Gastrocnemius medialis (tissue), 4 donors: ENCODE results near the gene RRAD. TPM values are rescaled to one million over a fixed set of nuclear protein-coding genes. Genes with fewer than 3 reads are reported as not detected.
A peak's percentile ranks its signal among the peaks of the same experiment; 100 is the strongest.

Source experiments
- ATAC-seq, 2 donors: fragments of 150-250 bp; one replicate each; pipeline ENCODE4 v1.9.1; 2016
- DNase-seq, 2 donors: peaks; one replicate each; pipeline ENCODE4 v3.0.0-alpha.2; 2019
- H3K27ac ChIP-seq, 4 donors: fragments of 200-600 bp; sonication (generic); 1 replicate in 1 of 4; 2 replicates in 3 of 4; pipeline ENCODE4 v1.5.1; 2016 to 2018; ENCODE audit warnings: mild to moderate bottlenecking in 2 of 4, moderate library complexity in 1 of 4
- H3K27me3 ChIP-seq, 3 donors: fragments of 200-600 bp; sonication (generic) in 2 of 3; 1 replicate in 1 of 3; 2 replicates in 2 of 3; pipeline versions ENCODE4 v1.5.1 to v1.6.0; 2016 to 2019; ENCODE audit warnings: mild to moderate bottlenecking in 1 of 3, moderate library complexity in 1 of 3
- H3K36me3 ChIP-seq, 2 donors: fragments of 200-600 bp; sonication (generic) in 1 of 2; one replicate each; pipeline ENCODE4 v1.5.1; 2017 to 2018
- H3K4me1 ChIP-seq, 2 donors: fragments of 200-600 bp; sonication (generic) in 1 of 2; one replicate each; pipeline ENCODE4 v1.5.1; 2016 to 2017; ENCODE audit warnings: mild to moderate bottlenecking in 2 of 2
- H3K4me3 ChIP-seq, 4 donors: fragments of 200-600 bp; sonication (generic) in 3 of 4; 1 replicate in 1 of 4; 2 replicates in 3 of 4; pipeline ENCODE4 v1.5.1; 2016 to 2019; ENCODE audit warnings: mild to moderate bottlenecking in 2 of 4
- H3K9me3 ChIP-seq, 3 donors: fragments of 200-600 bp; sonication (generic) in 2 of 3; 1 replicate in 1 of 3; 2 replicates in 2 of 3; pipeline ENCODE4 v1.5.1; 2016 to 2019
- POLR2A ChIP-seq, 2 donors: fragments of 450-650 bp; IDR thresholded peaks; one replicate each; pipeline ENCODE4 v1.6.1; 2017; ENCODE audit warnings: antibody characterized with exemption in 2 of 2, mild to moderate bottlenecking in 2 of 2, moderate library complexity in 2 of 2
- in situ Hi-C, 4 donors: fragments of 200-750 bp; cut with MboI; loops; one replicate each; pipeline versions ENCODE4 v1.15.0 to v1.8.0; 2017; ENCODE audit warnings: low sequenced_read_pairs in 4 of 4
- intact Hi-C: fragments of 100-400 bp; cut with DNase I; formaldehyde crosslinking; loops from one replicate; pipeline ENCODE4 v1.15.1; 2023; ENCODE audit warnings: low total_unique reads
- total RNA-seq, 4 donors: library from RNA; depleted of rRNA; stranded (reverse); fragments of >200 nt; gene quantifications; one replicate each; pipeline versions ENCODE4 v1.1.0 to v1.2.3, GENCODE V29; 2016
- TF ChIP-seq, protein P1 (sequence below), 5 experiments: fragments of 450-650 bp in 3 of 5; fragments of 200-600 bp in 2 of 5; sonication (generic) in 2 of 5; IDR thresholded peaks in 4 of 5; conservative IDR thresholded peaks in 1 of 5; 1 replicate in 4 of 5; 2 replicates in 1 of 5; pipeline ENCODE4 v1.5.1; 2016 to 2019; ENCODE audit warnings: antibody characterized with exemption in 5 of 5, mild to moderate bottlenecking in 3 of 5, moderate library complexity in 3 of 5

The RRAD gene
- total RNA-seq, 4 donors from 2014 or later: 286 to 1,191 (median 655) TPM

- in situ Hi-C loops: no loop called here
- intact Hi-C loops: no loop called here
- Histone ChIP-seq H3K4me3 (peak overlapping the region; percentile 57 to 79 (median 72)), H3K36me3 (peaks cover 0 to 20% of the 10 kb centered on the region in 2 donors), H3K4me1 (peaks cover 56 to 84% of the 10 kb centered on the region in 2 donors), H3K27me3 (no peaks in the 10 kb centered on the region), H3K9me3 (no peaks in the 10 kb centered on the region), H3K27ac (peak overlapping the region; percentile 91 to 99 (median 96))
- TF ChIP-seq, protein P1, sequence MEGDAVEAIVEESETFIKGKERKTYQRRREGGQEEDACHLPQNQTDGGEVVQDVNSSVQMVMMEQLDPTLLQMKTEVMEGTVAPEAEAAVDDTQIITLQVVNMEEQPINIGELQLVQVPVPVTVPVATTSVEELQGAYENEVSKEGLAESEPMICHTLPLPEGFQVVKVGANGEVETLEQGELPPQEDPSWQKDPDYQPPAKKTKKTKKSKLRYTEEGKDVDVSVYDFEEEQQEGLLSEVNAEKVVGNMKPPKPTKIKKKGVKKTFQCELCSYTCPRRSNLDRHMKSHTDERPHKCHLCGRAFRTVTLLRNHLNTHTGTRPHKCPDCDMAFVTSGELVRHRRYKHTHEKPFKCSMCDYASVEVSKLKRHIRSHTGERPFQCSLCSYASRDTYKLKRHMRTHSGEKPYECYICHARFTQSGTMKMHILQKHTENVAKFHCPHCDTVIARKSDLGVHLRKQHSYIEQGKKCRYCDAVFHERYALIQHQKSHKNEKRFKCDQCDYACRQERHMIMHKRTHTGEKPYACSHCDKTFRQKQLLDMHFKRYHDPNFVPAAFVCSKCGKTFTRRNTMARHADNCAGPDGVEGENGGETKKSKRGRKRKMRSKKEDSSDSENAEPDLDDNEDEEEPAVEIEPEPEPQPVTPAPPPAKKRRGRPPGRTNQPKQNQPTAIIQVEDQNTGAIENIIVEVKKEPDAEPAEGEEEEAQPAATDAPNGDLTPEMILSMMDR (IDR thresholded peaks at IDR 0.05 in 4 of 5, conservative IDR thresholded peaks at IDR 0.05 in 1 of 5): no peak
- no peak for TF ChIP-seq POLR2A (IDR thresholded peaks at IDR 0.05)
- DNase-seq (peak; percentile 83 to 95), ATAC-seq (peak; percentile 25 to 31)
Observed at GRCh38 chr16:66926171-66926947, 1.0 kb upstream of the RRAD start.

GRCh38 chr16:66924527-66925321, 611 bp downstream of the RRAD start:
- ATAC-seq (no peak), DNase-seq (peak in 1 of 2 donors; percentile 67)
- in situ Hi-C loops: no loop called here
- Histone ChIP-seq H3K27ac (peak overlapping the region; percentile 91 to 99 (median 96)), H3K36me3 (peaks cover 0 to 20% of the 10 kb centered on the region in 2 donors), H3K4me3 (peak overlapping the region; percentile 57 to 79 (median 72)), H3K9me3 (no peaks in the 10 kb centered on the region), H3K4me1 (peaks cover 63 to 90% of the 10 kb centered on the region in 2 donors), H3K27me3 (no peaks in the 10 kb centered on the region)
- TF ChIP-seq POLR2A (IDR thresholded peaks at IDR 0.05): no peak
- TF ChIP-seq, protein P1 (IDR thresholded peaks at IDR 0.05 in 4 of 5, conservative IDR thresholded peaks at IDR 0.05 in 1 of 5): peak in 4 of 5 experiments; percentile 41 to 76 (median 66)
- intact Hi-C loops: no loop called here

- H3K4me1 ChIP-seq: peaks cover 61 to 90% of the 10 kb centered on the region in 2 donors
Observed at GRCh38 chr16:66923866-66924265, 1.5 kb downstream of the RRAD start.

DNA sequence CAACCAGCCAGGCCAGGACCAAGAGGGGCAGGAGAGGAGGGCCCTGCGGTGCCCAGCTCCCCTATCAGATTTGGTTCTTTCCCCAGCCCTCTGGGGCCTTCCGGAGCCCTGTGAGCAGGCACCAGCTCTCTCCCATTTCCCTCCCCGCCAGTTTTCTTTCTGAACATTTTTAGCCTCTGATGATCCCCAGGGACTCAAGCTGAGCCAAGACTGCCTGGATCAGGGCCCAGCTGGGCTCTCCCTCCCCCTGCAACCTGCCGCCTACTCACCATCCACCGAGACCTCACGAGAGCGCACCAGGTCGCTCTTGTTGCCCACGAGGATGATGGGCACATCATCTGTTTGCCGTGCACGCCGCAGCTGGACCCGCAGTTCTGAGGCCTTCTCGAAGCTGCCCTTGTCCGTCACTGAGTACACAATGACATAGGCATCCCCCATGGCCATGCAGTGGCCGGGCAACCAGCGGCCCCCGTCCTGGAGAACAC, 2.0 kb downstream of the RRAD start:
- peak; percentile 1 to 2 for ATAC-seq
- peaks cover 56 to 85% of the 10 kb centered on the region in 2 donors for H3K4me1 ChIP-seq
- H3K36me3 ChIP-seq: peaks cover 0 to 20% of the 10 kb centered on the region in 2 donors
- peak; percentile 39 to 55 for TF ChIP-seq POLR2A (IDR thresholded peaks at IDR 0.05)
- TF ChIP-seq, protein P1 (IDR thresholded peaks at IDR 0.05 in 4 of 5, conservative IDR thresholded peaks at IDR 0.05 in 1 of 5): no peak
- intact Hi-C loops (no loop called here), in situ Hi-C loops (no loop called here)
- peak; percentile 66 to 84 for DNase-seq
- H3K27me3 ChIP-seq: no peaks in the 10 kb centered on the region
- H3K9me3 ChIP-seq: no peaks in the 10 kb centered on the region
- H3K4me3 ChIP-seq: peak overlapping the region; percentile 57 to 79 (median 72)
- peak overlapping the region; percentile 91 to 99 (median 96) for H3K27ac ChIP-seq

More at GRCh38 chr16:66923866-66924265, 1.5 kb downstream of the RRAD start:
- DNase-seq (peak in 1 of 2 donors; percentile 75), ATAC-seq (no peak)
- Histone ChIP-seq H3K36me3 (peaks cover 0 to 20% of the 10 kb centered on the region in 2 donors), H3K27ac (peak overlapping the region; percentile 91 to 99 (median 96)), H3K9me3 (no peaks in the 10 kb centered on the region), H3K4me3 (peak overlapping the region; percentile 57 to 79 (median 72)), H3K27me3 (no peaks in the 10 kb centered on the region)
- intact Hi-C loops (no loop called here), in situ Hi-C loops (no loop called here)
- TF ChIP-seq POLR2A (IDR thresholded peaks at IDR 0.05): no peak
- TF ChIP-seq, protein P1 (IDR thresholded peaks at IDR 0.05 in 4 of 5, conservative IDR thresholded peaks at IDR 0.05 in 1 of 5): no peak
